GM15510 (cell line): ENCODE results near the gene ANKRD1.

Source experiments
- POLR2A ChIP-seq: IDR thresholded peaks from 3 replicates; pipeline ENCODE4 v1.6.1; 2011; ENCODE audit warnings: borderline replicate concordance; ENCODE audit not compliant: insufficient read length; ENCODE audit errors: extremely low read depth

ANKRD1 gene

DNA sequence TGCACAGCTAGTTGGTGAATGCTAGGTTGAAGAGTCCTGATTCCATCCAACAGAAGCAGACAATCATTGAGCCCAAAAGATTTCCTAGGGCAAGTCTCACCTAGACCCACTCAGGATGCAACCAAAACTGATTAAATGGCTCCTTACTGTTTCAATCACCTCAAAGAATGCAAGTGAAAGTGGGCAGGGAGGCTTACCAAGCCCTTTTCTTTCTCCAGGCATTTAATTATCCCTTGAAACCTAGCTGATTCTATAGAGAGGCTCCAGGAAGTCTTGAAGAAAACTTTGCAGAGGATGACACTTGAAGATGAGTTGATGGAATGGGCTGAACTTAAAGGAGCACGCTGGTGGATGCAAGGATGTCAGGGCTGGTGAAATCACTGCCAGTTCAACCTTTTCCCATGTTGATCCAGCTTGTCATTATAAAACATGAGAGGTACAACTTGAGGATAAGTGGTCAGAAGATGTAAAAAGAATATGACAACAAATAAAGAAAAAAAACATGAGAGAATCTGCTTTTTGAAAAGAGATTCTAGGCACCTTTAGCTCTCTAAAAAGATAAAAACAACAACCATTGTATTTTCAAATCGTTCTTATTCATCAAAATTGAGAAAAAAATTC lies 2.3 kb upstream of the ANKRD1 start:
- TF ChIP-seq POLR2A, result no peak

DNA sequence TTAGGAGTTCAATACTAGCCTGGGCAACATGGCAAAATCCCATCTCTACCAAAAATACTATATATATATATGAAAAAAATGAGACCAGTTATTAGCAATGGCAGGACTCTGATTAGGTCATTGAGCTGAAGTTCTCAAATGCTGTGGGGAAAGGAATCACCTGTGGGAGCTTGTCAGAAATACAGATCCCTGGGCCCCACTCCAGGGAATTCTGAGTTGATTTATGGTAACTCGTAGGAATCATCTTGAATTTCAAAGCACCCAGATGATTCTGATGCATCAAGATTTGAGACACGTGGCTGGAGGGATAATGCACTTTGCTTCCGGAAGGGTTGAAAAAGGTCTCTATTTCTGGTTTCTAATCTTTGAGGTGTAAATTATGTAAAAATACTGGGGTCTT lies 1.0 kb upstream of the ANKRD1 start:
- TF ChIP-seq POLR2A, result no peak

DNA sequence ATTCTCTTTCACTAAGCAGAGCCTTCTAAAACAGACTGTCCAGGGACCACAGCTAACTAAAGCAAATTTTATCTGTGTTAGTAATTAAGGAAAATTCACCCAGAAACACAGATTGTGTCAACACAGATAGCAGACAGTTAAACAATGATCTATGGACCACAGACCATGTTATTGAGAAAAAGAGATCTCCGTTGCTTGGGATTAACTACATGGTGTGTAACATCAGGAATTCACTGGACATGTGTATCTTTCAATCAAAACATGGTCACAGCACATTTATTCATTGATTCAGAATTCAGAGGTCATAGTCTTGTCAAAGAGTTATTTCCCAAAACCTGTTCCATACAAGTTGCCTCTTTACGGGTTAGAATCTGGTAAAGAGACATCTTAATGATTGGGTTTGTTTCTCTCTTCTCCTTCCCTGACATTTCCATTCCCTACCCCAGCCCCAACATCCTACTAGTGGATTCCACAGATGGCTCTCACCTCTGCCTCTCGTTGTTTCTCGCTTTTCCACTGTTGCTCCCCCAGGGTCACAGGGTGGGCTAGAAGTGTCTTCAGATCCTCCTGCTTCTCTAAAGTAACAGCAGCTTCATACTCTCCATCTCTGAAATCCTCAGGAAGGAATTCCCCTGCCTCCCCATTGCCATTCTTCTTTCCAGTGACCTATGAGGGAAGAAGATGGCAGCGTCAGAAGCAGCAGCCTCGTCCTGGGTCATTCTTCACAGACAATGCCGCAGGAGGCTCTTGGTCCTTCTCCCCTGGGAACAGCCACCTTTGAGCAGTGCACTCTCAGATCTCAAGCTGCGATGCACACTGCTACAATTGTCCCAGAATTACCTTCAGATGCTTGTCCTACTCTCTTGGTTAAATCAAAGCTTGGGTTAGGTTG lies 958 bp downstream of the ANKRD1 start:
- no peak for TF ChIP-seq POLR2A

GRCh38 chr10:90917968-90918318 lies 2.9 kb downstream of the ANKRD1 start:
- no peak for TF ChIP-seq POLR2A

DNA sequence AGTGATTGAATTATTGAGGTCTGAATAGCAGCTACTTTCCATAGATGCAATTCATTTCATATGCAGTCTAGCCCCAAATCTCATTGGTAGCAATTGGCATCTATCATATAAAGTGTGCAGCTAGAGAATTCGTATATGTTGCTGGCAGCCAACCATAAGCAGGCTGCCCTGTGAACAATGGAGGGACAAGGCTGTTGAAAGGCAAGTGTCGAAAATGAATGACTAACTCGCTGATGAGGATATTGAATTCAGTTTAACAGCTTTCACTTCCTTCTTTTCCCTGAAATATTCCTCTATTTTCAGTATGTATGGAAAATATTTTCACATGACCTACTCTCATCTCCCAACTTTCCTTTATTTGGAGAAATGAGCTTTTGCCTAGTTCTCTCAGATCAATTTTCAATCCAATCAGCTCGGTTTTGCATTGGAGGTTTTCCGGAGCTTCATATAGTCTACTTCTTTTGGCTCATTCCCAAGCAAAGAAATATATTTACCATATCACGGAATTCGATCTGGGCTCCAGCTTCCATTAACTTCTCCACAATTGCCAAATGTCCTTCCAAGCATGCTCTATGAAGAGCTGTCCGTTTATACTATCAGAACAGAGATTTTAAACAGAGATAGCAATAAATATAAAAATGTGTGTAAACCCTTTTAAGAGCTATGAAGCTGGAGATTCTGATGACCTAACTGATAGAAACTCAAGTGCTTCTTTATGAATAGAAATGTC lies 3.5 kb downstream of the ANKRD1 start:
- no peak for TF ChIP-seq POLR2A

DNA sequence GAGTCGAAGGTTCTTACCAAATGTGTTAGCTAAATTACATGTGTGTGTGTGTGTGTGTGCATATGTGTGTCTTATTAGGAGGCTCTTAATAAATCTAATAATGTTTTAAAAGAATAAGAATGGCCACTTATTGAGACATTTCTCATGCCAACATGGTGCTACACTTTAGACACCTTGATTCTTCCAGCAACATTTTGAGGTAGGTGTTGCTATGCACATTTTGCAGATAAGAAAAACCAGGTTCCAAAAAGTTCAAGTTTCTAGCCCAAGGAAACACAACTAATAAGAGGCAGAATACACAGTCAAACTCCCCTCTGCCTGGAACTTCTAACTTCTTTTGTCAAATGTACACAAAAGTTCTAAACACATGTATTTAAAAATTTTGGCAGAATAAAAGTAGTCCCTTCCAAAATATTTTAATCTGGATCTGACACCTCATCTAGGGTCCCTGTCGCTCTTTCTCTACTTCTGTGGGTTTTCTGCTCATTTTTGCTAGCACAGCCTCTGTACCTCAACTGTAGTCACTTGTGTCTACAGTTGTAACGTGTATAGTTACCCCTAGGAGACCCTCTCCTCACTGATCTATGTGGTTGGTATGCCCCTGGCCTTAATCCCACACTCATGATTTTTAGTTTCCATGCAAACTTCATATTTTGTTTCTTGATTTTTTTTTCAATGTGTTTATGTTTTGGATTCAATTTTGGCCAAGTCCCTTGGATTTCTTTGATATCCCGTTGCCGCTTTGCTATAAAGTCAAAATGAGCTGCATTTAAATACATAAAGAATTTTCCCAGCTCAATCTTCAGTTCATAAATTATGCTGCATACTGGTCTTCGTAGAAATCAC lies 4.3 kb downstream of the ANKRD1 start:
- TF ChIP-seq POLR2A, result no peak

DNA sequence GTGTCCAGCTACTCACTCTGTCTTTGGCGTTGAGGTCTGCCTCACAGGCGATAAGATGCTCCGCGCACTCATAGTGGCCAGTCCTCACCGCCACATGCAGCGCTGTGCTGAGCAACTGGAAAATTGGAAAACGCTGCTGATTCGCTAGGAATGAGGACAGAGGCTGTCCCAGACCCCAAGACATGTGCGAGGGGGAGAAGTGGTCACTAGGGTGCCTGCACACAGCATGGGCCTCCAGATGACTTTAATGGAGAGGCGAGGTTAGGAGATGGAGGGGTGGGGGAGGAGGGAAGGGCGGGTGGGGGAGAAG lies 5.2 kb downstream of the ANKRD1 start:
- no peak for TF ChIP-seq POLR2A

DNA sequence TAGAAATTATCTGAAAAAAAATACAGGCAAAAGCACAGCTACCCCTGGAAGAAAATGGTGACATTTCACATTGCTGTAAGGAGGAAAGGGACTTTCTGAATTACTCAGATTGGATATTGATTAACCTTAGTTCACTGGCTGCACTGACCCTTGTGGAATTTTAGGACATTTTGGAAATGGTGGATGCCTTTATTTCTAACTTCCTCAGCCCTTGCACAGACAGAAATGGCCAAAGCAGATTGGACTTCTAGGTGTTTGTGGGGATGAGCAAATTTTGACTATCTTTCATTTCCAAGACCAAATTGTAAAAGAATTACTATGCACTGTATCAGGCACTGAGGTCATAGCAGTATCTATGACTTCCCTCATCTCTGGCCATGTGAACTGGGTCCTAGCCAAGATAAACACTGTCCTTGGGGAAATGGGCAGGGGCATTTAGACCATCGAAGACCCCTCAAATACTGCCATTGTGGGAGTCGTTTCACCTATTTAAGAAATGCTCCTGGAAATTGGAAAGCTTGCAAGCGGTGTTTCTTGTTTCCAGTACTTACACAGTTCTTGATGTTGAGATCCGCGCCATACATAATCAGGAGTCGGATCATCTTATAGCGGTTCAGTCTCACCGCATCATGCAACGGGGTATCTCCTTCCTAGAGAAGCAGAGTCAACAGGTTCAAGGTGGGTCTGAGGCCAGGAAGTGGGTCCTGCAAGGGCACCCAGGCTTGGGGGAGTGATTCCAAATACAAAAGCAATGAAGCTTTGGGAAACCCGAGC lies 5.7 kb downstream of the ANKRD1 start:
- TF ChIP-seq POLR2A, result no peak

DNA sequence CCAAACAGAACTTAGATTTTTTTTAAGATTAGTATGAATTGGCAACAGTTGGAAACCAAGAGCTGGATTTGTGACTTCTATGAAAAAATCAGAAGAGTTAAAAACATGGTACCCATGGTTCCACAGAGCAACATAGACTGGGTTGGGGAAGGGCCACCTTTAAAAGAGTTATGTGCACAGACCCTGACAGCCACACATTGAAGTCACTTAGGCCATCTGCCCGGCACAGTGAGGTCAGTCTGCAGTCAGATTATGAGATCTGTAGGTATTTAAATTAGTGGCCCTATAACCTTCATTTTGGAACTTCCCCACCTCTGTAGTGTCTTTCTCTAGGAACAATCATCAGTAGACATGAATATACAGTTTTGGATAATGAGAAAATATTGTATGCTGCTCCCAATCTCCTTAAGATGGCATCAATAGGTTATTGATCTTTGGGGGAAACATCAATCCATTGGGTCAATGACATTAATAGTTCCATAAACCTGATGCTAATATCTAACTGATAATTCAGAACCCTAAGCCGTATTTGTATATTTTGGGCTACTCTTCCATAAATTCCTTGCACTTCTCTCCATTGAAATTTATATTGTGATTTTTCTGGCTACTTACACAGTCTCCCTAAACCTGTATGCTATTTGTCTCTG lies 7.0 kb downstream of the ANKRD1 start:
- TF ChIP-seq POLR2A, result no peak

- TF ChIP-seq POLR2A, result no peak
These were observed 7.9 kb downstream of the ANKRD1 start for GRCh38 chr10:90912854-90913479.

- TF ChIP-seq POLR2A, result no peak
These were observed 8.7 kb downstream of the ANKRD1 start for GRCh38 chr10:90912174-90912573.

GRCh38 chr10:90911133-90912051 lies 9.5 kb downstream of the ANKRD1 start:
- TF ChIP-seq POLR2A, result no peak
